Stimulated activated CD4-positive, alpha-beta T cell treated with anti-CD3 and anti-CD28 coated beads, TNF-alpha, amount 100 ng/mL, for 4 hours (primary cell): ENCODE results near the gene RAB37.

Experiments used
- DNase-seq, 3 experiments: peaks; one replicate each; pipeline ENCODE4 v3.0.0-alpha.2; 2020; ENCODE audit warnings: low read depth in 3 of 3

The RAB37 gene

DNA sequence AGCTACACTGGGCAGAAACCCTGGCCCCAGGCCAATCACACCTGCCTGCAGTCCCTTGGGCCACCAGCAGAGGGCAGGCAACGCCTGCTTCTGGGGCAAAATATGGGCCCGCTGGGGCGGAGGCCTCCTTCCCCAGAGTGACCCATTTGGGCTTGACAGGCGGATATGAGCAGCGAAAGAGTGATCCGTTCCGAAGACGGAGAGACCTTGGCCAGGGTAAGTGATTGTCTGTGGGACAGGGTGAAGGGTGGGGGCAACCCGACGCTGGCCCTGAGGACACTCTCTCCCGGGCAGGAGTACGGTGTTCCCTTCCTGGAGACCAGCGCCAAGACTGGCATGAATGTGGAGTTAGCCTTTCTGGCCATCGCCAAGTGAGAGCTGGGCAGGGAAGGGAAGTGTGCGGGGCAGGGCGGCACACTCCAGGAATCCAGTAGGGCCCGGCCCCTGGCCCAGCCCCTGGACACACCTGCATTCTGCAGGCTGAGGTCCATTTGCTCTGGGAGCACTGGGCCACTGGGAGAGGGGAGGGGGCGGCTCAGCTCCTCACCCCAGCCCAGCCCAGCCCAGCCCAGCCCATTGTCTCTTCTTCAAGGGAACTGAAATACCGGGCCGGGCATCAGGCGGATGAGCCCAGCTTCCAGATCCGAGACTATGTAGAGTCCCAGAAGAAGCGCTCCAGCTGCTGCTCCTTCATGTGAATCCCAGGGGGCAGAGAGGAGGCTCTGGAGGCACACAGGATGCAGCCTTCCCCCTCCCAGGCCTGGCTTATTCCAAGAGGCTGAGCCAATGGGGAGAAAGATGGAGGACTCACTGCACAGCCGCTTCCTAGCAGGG is 7.9 kb downstream of the RAB37 start:
- peak; percentile 65 to 69 (median 67) for DNase-seq

- DNase-seq: no peak
Observed at GRCh38 chr17:74745548-74746177, 8.6 kb downstream of the RAB37 start.

- no peak for DNase-seq
Observed at GRCh38 chr17:74746376-74746775, 9.3 kb downstream of the RAB37 start.

GRCh38 chr17:74746922-74747321 is 9.9 kb downstream of the RAB37 start:
- DNase-seq: no peak

DNA sequence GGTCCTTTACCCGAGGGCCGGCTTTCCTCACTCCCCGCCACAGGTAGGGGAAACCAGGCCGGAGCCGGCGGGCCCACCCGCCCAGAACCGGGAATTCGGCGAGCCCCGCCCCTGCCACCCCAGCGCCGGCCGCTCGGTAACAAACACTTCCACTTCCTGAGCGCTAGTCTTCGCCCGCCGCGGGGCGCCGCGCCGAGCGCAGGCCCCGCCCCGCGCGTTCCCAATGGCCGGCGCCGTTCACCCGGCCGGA is 11.1 kb downstream of the RAB37 start:
- DNase-seq: no peak

DNA sequence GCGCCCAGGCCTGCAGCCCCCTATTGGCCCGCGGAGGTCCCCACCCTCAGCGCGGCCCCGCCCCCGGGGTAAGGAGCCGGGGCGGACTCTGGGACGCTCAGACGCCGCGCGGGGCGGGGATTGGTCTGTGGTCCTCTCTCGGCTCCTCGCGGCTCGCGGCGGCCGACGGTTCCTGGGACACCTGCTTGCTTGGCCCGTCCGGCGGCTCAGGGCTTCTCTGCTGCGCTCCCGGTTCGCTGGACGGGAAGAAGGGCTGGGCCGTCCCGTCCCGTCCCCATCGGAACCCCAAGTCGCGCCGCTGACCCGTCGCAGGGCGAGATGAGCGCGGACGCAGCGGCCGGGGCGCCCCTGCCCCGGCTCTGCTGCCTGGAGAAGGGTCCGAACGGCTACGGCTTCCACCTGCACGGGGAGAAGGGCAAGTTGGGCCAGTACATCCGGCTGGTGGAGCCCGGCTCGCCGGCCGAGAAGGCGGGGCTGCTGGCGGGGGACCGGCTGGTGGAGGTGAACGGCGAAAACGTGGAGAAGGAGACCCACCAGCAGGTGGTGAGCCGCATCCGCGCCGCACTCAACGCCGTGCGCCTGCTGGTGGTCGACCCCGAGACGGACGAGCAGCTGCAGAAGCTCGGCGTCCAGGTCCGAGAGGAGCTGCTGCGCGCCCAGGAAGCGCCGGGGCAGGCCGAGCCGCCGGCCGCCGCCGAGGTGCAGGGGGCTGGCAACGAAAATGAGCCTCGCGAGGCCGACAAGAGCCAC is 11.6 kb downstream of the RAB37 start, which contains the start of gene NHERF1:
Gene NHERF1 (plus strand): TSS at position 100 of the 750 bp plus-strand sequence. CDS start 219 bp downstream, at position 319.
- peak; percentile 85 to 90 (median 88) for DNase-seq

GRCh38 chr17:74749279-74750038 is 12.4 kb downstream of the RAB37 start:
- no peak for DNase-seq

DNA sequence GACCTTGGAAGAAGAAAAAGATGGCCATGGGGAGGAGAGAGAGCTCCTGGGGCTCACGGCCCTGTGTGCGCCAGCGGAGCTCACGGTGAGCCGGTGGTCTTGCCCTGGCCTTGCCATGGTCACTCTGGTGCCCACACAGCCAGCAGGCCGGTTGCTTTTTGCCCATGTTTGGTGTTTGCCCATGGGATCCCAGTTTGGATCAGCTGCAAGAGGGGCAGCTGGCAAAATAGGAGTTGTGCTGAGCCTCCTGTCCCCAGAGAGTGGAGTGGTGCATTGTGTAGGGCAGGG is 12.9 kb downstream of the RAB37 start:
- DNase-seq: no peak

- DNase-seq: no peak
Observed at GRCh38 chr17:74750327-74751069, 13.4 kb downstream of the RAB37 start.

GRCh38 chr17:74752415-74752814 is 15.4 kb downstream of the RAB37 start:
- no peak for DNase-seq

DNA sequence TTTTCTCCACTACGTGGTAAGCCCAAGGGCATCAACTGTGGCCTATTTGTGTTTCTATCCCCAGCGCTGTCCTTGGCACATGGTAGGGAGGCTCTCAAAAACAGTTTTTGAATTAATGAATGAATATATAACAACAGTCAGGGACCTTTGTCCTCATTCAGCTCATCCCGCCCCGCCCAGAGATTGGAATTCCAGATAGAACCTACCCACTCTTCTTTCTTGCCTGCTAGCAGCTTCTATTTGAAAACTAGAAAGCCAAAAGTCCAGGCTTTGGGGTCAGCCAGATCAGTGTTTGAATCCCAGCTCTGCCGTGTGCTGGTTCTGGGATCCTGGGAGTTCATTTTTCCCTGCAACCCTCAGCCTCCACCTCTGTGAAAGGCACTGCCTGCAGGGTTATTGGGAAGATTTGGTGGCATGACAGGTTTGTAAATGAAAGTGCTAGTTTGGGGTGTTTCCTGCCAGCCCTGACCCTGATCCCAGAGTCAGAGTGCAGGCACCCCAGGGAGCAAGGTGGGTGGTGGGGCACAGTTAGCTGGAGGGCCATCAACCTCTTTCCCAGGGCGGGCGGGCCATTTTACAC is 15.9 kb downstream of the RAB37 start:
- DNase-seq: no peak

- DNase-seq: no peak
Observed at GRCh38 chr17:74754832-74755231, 17.8 kb downstream of the RAB37 start.

GRCh38 chr17:74755533-74755932 is 18.5 kb downstream of the RAB37 start:
- DNase-seq: no peak

DNA sequence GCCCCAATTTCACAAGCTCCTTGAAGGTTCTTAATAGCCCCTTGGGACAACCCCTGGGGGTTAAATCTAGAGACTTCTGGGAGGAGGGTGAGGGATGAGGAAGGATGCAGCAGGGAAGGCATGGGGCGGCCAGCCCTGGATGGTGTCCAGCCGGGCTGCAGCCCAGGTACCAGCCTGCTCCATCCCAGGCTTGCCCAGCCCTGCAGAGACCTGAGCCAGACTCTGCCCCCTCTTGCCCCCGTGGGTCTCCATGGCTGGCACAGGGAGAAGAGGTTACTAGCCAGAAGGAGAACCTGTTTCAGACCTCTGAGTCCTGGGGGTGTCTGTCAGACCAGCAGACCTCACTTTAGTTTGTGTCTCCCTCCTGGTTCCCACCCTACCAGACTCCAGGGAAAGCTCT is 19.8 kb downstream of the RAB37 start:
- DNase-seq: no peak

GRCh38 chr17:74757502-74757901 is 20.4 kb downstream of the RAB37 start:
- no peak for DNase-seq

GRCh38 chr17:74757931-74758847 is 21.1 kb downstream of the RAB37 start:
- DNase-seq: no peak

- no peak for DNase-seq
Observed at GRCh38 chr17:74758848-74759168, 21.8 kb downstream of the RAB37 start.

- DNase-seq: no peak
Observed at GRCh38 chr17:74759243-74759801, 22.3 kb downstream of the RAB37 start.

DNA sequence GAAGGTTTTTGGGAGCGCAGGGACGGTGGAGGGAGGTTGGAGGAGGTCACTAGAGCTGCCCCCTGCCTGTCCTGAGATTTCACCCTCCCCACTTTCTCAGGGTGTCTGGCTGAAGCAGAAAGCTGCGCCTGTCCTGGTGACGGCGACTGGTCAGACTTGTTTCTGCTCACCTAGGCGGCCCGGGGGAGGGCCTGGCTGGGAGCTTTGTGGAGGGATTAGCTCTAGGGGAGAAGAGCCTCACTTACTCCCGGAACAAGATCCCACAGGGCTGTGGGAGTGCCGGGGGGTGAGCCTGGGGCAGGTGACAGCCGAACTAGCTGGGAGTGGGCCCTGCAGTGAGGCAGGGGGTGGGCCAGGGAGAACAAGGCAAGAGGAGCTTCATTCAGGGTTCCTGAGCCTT is 22.9 kb downstream of the RAB37 start:
- DNase-seq: no peak
